ENCODE results near the gene GIPC1.
"Not testable (repeated sequence)": the region's sequence is repeated elsewhere in the genome, so short reads cannot be mapped to it uniquely, and the experiment has no call there.

Gene GIPC1

DNA sequence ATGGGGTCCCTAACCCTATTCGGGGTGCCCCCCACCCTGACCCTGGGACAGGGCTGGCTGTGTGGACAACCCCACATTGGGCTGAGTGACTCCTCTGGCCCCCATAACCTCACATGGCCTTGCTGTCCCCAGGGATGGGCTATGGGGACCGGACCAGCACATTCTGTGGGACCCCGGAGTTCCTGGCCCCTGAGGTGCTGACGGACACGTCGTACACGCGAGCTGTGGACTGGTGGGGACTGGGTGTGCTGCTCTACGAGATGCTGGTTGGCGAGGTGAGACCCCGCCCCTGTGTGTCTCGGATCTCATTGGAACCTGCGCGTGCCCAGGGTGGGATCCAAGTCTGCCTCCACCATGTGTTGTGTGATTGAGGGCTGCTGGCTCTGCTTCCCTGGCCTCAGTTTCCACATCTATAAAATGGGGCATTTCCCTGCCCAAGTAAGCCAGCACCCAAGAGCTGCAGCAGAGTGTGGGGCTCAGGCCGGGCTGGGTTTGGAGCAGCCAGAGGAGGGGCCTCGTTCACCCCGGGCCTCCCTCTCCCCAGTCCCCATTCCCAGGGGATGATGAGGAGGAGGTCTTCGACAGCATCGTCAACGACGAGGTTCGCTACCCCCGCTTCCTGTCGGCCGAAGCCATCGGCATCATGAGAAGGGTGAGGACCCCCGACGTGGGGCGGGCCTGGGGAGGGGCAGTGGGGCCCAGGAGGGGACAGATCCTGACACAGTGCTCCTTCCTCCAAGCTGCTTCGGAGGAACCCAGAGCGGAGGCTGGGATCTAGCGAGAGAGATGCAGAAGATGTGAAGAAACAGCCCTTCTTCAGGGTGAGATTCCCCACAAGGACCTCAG, 25.7 kb downstream of the GIPC1 start:
- no peak for ATAC-seq

DNA sequence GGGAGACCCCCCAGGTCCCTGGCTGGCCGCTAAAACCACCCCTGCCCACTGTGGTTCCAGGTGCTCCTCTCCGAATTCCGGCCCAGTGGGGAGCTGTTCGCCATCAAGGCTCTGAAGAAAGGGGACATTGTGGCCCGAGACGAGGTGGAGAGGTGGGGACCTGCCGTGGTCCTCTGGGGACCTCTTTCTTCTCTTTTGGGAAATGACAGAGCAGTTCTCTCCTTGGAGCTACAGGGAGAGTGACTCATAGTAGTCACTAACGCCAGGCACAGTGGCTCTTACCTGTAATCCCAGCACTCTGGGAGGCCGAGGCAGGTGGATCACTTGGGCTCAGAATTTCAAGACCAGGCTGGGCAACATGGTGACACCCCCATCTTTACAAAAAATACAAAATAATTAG, 28.1 kb downstream of the GIPC1 start:
- no peak for ATAC-seq

DNA sequence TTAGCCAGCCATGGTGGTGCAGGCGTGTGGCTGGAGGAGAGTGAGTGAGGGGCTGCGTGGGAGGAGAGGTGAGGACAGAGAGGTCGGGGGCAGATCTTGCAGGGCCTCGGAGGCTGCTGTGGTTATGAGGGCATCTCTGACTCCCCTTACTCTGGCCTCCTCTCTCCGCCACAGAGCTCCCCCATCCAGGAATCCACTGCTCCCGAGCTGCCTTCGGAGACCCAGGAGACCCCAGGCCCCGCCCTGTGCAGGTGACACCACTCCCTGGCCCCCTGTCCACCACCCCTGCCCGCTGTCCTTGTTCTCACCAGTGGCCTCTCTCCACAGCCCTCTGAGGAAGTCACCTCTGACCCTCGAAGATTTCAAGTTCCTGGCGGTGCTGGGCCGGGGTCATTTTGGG, 28.5 kb downstream of the GIPC1 start:
- no peak for ATAC-seq

DNA sequence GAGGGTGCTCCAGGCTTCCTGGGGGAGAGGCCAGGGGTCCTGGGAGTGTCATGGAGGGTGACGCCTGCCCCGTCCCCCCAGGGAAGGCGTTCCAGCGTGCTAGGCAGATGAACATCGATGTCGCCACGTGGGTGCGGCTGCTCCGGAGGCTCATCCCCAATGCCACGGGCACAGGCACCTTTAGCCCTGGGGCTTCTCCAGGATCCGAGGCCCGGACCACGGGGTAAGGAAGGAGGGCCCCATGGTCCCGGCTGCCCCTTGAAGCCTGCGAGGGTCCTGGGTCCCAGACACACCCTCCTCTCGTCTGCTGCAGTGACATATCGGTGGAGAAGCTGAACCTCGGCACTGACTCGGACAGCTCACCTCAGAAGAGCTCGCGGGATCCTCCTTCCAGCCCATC, 32.2 kb downstream of the GIPC1 start:
- ATAC-seq: no peak

DNA sequence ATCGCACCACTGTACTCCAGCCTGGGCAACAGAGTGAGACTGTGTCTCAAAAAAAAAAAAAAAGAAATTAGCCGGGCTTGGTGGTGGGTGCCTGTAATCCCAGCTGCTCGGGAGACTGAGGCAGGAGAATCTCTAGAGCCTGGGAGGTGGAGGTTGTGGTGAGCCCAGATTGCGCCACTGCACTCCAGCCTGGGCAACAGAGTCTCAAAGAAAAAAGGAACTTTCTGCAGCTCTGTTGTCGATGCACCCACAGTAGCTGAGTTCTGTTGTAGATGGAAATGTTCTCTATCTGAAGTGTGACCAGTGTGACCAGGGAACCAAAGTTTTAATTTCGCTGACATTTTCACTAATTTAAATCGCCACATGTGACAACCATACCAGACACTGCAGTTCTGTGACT, 33.5 kb downstream of the GIPC1 start:
- ATAC-seq: not testable (repeated sequence)

DNA sequence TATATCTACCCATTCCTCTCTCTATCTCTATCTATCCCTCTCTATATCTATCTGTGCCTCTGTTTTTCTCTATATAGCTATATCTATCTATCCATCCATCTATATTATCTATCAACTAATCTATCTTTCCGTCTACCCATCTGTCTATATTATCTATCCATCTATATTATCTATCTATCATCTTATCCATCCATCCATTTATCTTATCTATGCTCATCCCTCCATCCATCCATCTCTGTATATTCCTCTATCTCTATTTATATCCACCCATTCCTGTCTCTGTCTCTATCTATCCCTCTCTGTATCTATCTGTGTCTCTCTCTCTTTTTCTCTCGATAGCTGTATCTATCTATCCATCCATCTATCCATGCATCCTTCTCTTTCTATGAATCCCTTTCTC, 35.0 kb downstream of the GIPC1 start:
- no peak for ATAC-seq

DNA sequence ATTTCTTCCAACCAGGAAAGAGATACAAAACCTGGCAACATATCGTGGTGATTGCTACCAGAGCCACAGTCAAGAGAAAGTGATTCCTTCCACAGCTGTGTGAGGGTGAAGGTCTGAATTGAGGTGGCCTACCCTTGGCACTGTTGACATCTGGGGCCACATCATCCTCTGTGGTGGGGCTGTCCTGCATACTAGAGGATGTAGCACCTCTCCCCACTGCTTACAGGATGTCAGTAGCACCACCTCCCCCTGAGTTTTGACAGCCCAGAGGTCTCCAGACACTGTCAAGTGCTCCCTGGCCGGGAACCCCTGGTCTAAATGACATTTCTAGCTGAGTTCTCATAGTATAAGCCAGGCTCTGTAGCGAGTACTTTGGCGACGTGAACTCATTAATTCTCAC, 36.2 kb downstream of the GIPC1 start:
- peak in 1 of 2 donors; percentile 25 for ATAC-seq

DNA sequence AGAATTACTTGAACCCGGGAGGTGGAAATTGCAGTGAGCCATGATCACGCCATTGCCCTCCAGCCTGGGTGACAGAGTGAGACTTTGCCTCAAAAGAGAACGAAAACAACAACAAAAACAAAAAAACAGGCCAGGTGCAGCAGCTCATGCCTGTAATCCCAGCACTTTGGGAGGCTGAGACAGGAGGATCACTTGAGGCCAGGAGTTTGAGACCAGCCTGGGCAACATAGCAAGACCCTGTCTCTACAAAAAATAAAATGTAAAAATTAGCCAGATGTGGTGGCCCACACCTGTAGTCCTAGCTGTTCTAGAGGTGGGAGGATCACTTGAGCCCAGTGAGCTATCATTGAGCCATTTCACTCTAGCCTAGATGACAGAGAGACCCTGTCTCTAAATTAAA, 43.6 kb downstream of the GIPC1 start:
- ATAC-seq: not testable (repeated sequence)

DNA sequence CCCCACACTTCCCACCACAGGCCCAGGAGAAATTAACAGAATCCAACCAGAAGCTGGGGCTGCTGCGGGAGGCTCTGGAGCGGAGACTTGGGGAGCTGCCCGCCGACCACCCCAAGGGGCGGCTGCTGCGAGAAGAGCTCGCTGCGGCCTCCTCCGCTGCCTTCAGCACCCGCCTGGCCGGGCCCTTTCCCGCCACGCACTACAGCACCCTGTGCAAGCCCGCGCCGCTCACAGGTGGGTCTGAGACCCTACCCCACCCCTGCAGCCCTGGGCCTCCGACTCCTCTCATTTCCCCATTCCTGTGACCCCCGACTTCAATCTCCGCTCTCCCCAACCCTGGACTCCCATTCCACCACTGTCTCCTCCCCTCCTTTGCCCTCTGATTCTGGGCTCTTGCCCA, 45.1 kb downstream of the GIPC1 start:
- ATAC-seq: no peak

DNA sequence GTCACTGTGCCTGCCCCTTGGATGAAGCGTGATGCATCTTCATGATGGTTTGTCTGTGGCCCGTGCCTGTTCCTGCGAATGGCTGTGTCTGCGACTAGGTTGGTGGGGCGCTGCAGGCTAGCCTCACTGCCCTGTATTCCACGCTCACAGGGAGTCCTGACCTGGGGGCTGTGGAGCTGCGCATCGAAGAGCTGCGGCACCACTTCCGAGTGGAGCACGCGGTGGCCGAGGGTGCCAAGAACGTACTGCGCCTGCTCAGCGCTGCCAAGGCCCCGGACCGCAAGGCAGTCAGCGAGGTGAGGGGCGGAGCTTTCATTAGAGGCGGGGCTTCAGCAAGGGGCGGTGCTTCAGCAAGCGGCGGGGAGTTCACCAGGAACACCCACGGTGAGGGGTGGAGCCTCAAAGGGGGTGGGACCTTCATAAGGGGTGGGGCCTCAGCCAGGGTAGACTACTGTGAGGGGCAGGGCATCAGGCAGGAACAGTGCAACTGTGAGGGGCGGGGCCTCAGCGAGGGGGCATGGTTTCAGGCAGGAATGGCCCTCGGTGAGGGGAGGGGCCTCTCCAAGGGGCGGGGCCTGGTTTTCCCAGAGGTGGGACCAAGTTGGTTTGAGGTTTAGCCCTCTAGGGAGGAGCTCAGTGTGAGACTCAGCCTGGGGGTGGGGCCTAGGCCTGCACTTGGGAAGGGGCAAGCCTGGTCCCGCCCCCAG, 45.6 kb downstream of the GIPC1 start:
- peak; percentile 63 to 76 for ATAC-seq

DNA sequence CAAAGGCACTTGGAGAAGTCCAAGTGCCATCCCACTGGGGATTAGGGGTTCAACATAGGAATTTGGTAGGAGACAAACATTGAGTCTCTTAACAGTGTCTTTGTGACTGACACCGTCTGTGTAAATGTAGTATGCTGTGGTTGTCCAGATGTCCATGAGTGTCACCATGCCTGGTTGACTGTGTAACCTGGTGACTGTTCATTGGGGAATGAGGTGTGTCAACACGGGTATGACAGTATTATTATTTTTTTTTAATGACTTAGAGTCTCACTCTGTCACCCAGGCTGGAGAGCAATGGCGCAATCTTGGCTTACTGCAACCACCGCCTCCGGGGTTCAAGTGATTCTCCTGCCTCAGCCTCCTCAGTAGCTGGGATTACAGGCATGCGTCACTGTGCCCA, 46.6 kb downstream of the GIPC1 start:
- no peak for ATAC-seq

DNA sequence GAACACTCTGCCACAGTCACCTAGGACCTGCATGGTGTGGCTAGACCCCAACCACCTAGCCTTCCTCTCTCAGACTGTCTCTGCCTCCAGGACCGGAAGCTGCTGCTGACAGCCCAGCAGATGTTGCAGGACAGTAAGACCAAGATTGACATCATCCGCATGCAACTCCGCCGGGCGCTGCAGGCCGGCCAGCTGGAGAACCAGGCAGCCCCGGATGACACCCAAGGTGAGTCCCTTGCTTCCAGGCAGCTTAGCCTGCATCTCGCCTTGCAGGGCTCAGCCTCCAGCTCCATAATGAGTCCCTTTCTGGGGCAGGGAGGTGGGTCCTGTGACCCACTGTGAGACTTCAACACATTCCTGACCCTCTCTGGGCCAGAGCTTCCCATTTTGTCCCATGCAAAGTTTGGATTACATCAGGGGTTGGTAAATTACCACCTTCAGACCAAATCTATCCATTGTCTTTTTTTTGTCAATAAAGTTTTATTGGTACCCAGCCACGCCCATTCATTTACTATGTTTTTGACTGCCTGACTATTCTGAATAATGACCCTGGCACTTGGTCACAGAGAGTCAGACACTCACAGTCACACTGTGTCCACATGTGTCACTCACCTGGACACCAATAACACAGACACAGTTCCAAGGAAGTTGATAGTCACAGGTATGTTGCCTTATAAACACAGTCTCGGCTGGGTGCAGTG, 49.4 kb downstream of the GIPC1 start:
- no peak for ATAC-seq

DNA sequence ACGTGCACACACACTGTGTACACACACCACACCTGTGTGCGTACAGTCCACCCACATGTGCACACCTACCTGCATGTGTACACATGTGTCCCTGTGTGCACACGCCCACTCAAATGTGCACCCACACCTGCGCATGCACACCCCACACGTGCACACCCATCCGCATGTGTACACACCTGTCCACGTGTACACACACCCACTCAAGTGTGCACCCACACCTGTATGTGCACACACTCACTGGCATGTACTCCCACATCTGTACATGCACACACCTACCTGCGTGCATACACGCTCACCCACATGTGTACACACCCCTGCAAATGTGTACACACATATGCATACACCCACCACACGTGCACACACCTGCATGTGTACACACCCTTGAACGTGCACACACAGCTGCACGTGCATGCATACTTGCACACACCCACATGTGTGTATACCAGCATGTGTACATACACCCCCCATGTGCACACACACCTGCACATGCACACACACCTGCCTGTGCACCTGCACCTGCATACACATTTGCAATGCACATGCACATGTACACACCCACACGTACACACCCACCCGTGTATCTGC, 52.2 kb downstream of the GIPC1 start:
- no peak for ATAC-seq

DNA sequence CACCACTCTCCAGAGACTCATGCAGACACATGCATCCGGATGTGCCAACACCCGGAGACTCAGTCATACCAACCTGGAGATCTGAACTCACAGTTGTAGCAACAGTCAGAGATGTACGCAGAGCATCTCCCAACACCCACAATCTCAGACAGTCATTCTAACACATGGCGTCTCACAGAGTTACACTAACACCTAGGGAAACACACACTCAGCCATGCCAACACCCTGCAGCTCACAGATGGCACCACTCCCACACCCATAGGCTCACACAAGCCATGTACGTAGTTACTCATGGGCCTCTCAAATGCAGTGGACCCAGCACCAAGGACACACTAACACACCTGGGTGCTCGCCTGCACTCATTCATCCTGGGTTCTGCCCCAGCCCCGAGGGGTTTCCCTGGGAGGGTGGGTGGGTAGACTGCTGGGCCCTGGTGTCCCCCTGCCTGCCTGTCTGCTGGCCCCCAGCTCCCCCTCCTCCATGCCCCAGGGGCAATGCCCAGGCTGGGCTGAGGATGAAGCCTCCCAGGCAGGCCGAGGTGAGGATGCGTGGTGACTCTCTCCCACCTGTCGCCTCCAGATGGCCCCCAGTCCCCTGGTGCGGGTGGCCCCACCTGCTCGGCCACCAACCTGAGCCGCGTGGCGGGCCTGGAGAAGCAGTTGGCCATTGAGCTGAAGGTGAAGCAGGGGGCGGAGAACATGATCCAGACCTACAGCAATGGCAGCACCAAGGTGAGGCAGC, 52.9 kb downstream of the GIPC1 start:
- ATAC-seq: no peak

DNA sequence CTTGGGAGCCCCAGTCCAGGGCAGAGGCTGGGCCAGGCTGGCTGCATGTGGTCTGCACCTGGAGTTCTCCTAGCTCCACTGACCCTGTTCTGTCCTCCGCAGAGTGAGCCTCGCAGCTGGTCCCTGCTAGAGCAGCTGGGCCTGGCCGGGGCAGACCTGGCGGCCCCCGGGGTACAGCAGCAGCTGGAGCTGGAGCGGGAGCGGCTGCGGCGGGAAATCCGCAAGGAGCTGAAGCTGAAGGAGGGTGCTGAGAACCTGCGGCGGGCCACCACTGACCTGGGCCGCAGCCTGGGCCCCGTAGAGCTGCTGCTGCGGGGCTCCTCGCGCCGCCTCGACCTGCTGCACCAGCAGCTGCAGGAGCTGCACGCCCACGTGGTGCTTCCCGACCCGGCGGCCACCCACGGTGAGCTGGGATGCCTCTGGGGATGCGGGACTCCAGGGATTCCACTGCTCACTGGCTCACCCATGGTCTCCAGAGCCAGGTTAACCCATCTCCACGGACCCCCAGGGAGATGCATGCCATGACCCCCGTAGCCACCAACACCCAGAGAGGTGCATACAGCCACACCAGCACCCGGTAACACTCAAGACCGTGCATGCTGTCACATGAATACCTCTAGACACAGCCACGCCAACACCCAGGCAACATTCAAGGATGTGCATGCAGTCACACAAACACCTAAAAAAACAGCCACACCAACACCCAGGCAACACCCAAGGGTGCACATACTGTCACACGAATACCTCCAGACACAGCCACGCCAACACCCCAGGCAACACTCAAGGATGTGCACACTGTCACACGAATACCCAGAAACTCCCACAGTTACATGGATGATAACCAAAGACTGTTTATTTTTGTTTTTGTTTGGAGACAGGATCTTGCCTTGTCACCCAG, 54.6 kb downstream of the GIPC1 start:
- ATAC-seq: no peak

DNA sequence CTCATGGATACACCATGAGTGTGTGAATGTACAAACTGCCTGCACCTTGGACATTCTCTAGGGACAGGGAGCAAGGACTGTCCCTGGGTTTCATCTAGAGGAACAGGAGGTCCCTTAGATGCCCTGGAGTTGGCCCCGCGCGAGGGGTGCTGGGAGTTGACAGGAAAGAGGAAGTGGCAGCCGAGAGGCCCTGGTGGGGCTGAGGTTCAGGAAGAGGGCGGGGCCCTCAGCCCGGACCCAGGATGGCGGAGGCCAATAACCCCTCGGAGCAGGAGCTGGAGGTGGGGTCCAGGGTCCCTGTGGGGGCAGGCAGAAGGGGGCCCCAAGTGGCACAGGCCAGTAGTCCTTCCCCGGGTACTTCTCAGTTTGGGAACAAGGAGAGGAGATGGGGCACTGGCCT, 55.9 kb downstream of the GIPC1 start:
- peak; percentile 97 to 98 for ATAC-seq

DNA sequence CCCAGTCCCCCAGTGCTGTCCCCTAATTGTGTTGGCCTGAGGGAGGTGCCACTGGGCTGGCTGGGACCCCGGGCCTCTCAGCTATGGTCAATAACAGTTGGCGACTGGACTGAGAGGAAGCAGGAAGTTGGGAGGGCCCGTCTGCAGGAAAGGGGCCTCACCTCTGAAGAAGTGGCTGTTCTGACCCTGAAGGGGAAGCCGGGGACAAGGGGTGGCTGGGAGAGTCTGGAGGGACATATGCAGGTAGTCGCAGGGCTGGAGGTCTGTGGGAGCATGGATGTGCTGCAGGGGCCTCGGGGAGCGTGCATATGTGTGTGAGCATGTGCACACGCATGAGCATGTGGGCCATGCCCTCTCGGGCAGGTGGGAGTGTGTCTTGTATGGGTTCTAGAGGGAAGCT, 56.9 kb downstream of the GIPC1 start:
- no peak for ATAC-seq

DNA sequence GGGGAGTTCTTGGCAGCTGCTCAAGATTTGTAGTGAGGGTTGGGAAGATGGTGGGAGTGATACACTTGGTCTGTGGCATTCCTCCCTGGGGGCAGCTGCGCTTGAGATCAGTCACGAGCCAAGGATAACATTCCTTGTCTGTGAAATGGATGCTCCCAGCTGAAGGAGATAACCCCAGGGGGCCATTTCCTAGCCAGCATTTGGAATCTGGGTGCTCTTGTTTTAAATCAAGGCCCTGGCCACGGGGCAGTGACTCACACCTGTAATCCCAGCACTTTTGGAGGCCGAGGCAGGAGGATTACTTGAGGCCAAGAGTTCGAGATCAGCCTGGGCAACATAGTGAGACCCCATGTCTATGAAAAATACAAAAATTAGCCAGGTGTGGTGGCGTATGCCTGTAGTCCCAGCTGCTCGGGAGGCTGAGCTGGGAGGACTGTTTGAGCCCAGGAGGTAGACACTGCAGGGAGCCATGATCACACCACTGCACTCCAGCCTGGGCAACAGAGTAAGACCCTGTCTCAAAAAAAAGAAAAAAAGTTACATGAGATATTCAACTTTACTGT, 58.3 kb downstream of the GIPC1 start:
- ATAC-seq: no peak

DNA sequence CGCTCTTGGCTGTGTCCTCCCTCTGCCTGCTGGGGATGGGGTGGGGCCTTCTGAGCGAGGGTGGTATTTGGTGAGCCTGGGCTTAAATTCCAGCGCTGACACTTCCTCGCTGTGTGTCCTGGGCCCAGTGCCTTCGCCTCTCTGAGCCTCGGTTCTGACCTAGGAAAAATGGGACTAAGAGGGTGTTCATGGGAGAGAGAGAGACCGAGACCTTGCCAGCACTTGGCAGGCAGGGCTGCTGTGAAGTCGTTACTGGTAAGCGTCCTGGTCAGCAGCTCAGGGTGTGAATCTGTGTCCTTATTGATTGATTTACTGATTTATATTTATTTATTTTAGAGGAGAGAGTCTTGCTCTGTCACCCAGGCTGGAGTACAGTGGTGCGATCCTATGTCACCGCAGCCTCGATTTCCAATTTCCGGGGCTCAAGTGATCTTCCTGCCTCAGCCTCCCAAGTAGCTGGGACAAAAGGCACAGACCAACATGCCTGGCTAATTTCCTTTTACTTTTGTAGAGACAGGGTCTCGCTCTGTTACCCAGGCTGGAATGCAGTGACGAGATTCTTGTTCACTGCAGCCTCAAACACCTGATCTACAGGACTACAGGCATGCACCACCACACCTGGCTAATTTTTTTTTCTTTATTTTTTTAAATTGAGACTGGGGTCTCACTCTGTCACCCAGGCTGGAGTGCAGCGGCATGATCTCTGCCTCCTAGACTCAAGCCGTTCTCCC, 60.4 kb downstream of the GIPC1 start:
- no peak for ATAC-seq

DNA sequence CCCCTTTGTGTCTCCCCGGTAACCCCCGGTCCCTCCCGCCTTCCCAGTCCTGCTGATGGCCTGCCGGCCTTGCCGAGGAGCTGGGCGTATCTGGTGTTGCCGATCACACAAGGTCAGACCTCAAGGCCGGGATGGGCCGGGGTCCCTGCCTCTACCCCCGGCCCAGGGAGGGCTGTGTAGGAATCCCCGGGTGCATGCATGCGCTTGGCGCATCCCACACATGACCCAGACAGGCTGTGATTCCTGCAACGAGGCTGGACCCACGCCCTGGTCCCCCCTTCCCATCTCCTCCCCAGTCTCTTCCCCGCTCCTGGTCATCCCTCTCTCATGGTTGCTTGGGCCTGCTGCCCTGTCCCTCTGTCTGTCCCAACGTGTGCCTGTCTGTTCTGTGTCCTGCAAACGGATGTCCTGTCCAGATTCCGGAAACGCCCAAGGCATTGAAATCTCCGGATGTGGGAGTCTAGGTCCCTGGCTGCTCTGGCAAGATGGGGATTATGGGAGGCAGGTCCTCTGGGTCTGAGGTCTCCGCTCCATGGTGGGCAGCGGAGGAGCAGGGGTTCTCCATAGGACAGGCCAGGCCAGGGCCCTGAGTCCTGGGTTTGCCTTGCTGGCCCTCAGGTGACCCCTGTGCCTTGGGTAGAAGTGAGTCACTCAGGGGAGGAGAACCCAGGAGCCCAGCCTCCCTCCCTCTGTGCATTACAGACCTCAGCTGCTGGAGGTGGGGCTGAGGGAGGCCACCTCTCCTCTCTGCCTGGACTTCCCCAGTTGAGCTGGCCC, 61.2 kb downstream of the GIPC1 start:
- peak; percentile 66 to 76 for ATAC-seq
